Right cardiac atrium (tissue), 5 donors: ENCODE measurements around the gene IL25. TPM values are rescaled to one million over a fixed set of nuclear protein-coding genes. Genes with fewer than 3 reads are reported as not detected.

Experiments
- ATAC-seq, 2 donors: fragments of 200-7000 bp; cut with Tn5 transposase; one replicate each; pipeline versions ENCODE4 v1.8.0 to v1.9.1; 2020; ENCODE audit warnings: moderate library complexity in 2 of 2, mild to moderate bottlenecking in 1 of 2
- DNase-seq, 3 donors: peaks; one replicate each; pipeline ENCODE4 v3.0.0-alpha.2; 2020
- H3K27ac ChIP-seq: one replicate; pipeline ENCODE4 v1.5.1; 2013; ENCODE audit warnings: mild to moderate bottlenecking, low read length, control low read depth, moderate library complexity
- H3K27me3 ChIP-seq: one replicate; pipeline ENCODE4 v1.6.1; 2013; ENCODE audit not compliant: control insufficient read depth, insufficient read depth
- H3K4me1 ChIP-seq: one replicate; pipeline ENCODE4 v1.6.1; 2013; ENCODE audit warnings: low read length; ENCODE audit not compliant: control insufficient read depth, insufficient read depth
- H3K4me3 ChIP-seq: one replicate; pipeline ENCODE4 v1.5.1; 2013; ENCODE audit warnings: low read length, control low read depth
- H3K9me3 ChIP-seq: one replicate; pipeline ENCODE4 v1.6.1; 2013; ENCODE audit warnings: low read length; ENCODE audit not compliant: control insufficient read depth
- WGBS: extraction: QIAGEN DNeasy Blood & Tissue Kit; methylation state at CpG from one replicate; pipeline ENCODE4 v1.1.7; 2013; 5-methylcytosine and 5-hydroxymethylcytosine counted together
- intact Hi-C, 4 donors: fragments of 100-400 bp; cut with DNase I; formaldehyde crosslinking; loops; one replicate each; pipeline versions ENCODE4 v1.11.0 to v1.14.0; 2022 to 2023
- polyA plus RNA-seq: library from polyadenylated mRNA; stranded (reverse); fragments of 200-250 nt; gene quantifications from one replicate; pipeline ENCODE4 v1.2.3, GENCODE V29; 2013
- total RNA-seq, 4 donors: library from RNA; stranded (reverse); fragmentation: NEBNext Ultra II Directional; extraction: Animal tissue kit (Norgen Biotek cat#: 25700); gene quantifications; one replicate each; pipeline ENCODE4 v1.2.1, GENCODE V29; 2021
- donor health status: healthy with polysubstance abuse.
- donor health status: DM: no; HTN: yes; CAD: no.
- donor health status: DM: no; HTN: no; CAD: no.
- donor health status: DM: no; HTN: yes; CAD: no; lungs with severe emphysema.
- donor health status: DM: yes; HTN: yes; CAD: no.

IL25 gene
- total and polyA plus RNA-seq, 5 donors: 0.09 TPM; not detected in 4

DNA sequence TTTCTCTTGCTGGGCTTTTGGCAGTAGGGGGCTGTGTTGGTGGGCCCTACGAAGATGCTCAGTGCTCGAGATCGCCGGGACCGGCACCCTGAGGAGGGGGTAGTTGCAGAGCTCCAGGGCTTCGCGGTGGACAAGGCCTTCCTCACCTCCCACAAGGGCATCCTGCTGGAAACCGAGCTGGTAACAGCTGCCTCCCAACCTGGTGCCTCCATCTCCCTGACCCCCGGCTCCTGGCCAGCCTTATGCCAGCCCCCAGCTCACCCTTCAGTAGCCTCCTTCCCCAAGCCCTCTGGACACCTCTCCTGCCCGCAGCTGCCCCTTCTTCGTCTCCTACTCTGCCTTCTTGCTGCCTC, 4.6 kb downstream of the IL25 start:
- Histone ChIP-seq H3K27ac (no peak overlapping the region), H3K4me3 (no peak overlapping the region), H3K27me3 (no peaks in the 10 kb centered on the region), H3K4me1 (no peaks in the 10 kb centered on the region), H3K9me3 (no peaks in the 10 kb centered on the region)
- ATAC-seq: peak in 1 of 2 donors; percentile 0
- 33% methylated on average over 11 of the region's 11 CpGs for WGBS
- intact Hi-C loops: loop anchor here in 2 of 4 donors (5.0 kb wide), 2 partner anchors 50 to 110 kb away; no protein-coding TSS in a partner anchor
- peak in 1 of 3 donors; percentile 61 for DNase-seq

DNA sequence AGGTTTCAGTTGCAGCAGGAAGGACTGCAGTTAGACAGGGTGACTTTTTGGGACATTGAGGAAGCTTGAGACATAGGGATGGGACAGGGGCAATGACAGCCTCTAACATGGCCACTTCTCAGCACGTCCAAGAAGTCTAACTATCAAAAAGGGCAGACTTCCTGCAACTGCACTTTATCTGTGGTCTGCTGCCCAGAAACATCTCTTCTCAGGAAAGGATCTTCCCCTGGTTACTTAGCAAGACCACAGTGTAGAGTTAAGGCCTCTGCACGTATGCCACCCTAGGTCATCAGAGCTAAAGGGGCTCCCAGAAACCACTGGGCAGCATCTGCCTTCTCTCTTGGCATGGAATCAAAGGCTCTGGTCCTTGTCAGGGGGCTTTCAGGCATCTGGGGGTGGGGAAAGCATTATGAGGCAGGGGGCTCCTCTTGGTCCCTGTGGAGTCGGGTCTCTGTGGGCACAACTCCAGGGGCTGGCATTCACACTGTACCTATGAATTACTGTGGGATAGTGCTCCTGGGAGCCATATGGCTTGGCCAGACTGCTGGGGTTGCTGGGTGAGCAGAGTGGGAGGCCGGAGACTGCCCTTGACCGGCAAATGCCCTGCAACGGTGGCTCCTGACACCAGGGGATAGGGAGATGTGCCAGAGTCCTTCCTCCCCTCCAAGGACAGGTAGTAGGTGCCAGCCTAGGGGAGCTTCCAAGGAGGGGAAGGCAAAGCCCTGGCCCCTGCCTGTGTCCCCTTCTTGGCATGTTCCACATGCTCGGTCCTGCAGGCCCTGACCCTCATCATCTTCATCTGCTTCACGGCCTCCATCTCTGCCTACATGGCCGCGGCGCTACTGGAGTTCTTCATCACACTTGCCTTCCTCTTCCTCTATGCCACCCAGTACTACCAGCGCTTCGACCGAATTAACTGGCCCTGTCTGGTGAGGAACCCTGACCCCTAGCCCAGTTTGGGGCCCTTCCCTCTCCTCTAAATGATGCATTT, 5.3 kb downstream of the IL25 start:
- DNase-seq (peak; percentile 48 to 72 (median 70)), ATAC-seq (peak; percentile 2 to 5)
- intact Hi-C loops: loop anchor here in 2 of 4 donors (5.0 kb wide), 2 partner anchors 51 to 111 kb away; no protein-coding TSS in a partner anchor
- no peak overlapping the region for H3K4me3 ChIP-seq
- no peak overlapping the region for H3K27ac ChIP-seq
- no peaks in the 10 kb centered on the region for H3K4me1 ChIP-seq
- no peaks in the 10 kb centered on the region for H3K9me3 ChIP-seq
- no peaks in the 10 kb centered on the region for H3K27me3 ChIP-seq
- WGBS: 60% methylated on average over 14 of the region's 14 CpGs

- ATAC-seq: peak; percentile 8 to 10
These were observed 6.1 kb downstream of the IL25 start for GRCh38 chr14:23378612-23379220.

DNA sequence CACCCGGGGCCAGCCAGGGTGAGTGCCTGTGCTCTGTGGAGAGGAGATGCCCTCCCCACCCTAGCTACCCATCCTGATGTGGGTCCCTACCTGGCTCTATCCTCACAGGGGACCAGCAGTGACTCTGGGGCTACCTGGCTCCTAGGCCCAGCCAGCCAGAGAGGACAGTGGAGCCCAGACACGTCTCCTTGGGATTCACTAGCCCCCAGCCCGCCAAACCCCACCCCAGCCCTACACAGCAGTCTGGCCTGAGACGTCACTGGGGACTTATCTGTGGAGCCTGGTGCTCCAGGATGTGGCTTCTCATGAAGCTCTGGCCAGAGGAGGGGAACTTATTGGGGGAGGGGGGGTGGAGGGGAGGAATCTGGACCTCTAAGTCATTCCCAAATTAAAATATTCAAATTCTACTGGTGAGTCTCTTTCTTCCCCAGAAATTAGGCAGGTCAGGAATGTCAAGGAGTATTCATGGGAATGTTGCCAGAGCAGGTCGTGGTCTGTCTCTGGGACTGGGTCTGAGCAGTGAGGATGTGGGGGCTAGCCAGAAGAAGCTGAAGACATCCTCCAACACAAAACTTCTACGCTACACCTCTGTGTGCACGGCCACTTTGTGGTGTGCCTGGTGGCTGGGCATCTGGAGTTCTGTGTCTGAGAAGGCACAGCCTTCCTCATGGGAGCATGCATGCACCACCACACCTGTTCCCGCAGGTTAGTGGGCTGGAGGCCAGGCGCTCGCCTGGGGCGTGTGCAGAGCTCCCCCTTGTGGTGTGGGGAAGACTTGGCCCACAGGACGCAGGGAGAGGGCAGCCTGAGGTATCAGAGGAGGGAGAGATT, 7.0 kb downstream of the IL25 start:
- no peaks in the 10 kb centered on the region for H3K27me3 ChIP-seq

More at GRCh38 chr14:23378612-23379220, 6.1 kb downstream of the IL25 start:
- H3K4me1 ChIP-seq: no peaks in the 10 kb centered on the region
- no peak overlapping the region for H3K4me3 ChIP-seq
- H3K9me3 ChIP-seq: no peaks in the 10 kb centered on the region
- peak; percentile 53 to 82 (median 80) for DNase-seq
- intact Hi-C loops: loop anchor here in 2 of 4 donors (5.0 kb wide), 2 partner anchors 51 to 111 kb away; no protein-coding TSS in a partner anchor
- no peaks in the 10 kb centered on the region for H3K27me3 ChIP-seq
- whole genome bisulfite sequencing: 65% methylated on average over 11 of the region's 11 CpGs
- no peak overlapping the region for H3K27ac ChIP-seq

GRCh38 chr14:23380197-23380914, 7.7 kb downstream of the IL25 start:
- Histone ChIP-seq H3K27me3 (no peaks in the 10 kb centered on the region), H3K27ac (peak overlapping the region; percentile 6), H3K4me3 (no peak overlapping the region), H3K4me1 (no peaks in the 10 kb centered on the region), H3K9me3 (no peaks in the 10 kb centered on the region)
- WGBS: 29% methylated on average over 16 of the region's 16 CpGs
- intact Hi-C loops: loop anchor here in 1 of 4 donors (5.0 kb wide), 1 partner anchor 53 kb away; no protein-coding TSS in a partner anchor
- ATAC-seq (peak; percentile 2 to 6), DNase-seq (peak; percentile 42 to 80 (median 74))

More for the DNA sequence above, 7.0 kb downstream of the IL25 start:
- 35% methylated on average over 12 of the region's 12 CpGs for WGBS
- Histone ChIP-seq H3K27ac (no peak overlapping the region), H3K9me3 (no peaks in the 10 kb centered on the region), H3K4me3 (no peak overlapping the region), H3K4me1 (no peaks in the 10 kb centered on the region)
- DNase-seq (peak; percentile 67 to 90 (median 89)), ATAC-seq (peak; percentile 24 to 32)
- intact Hi-C loops: loop anchor here in 3 of 4 donors (5.0 kb wide), 2 partner anchors 52 to 112 kb away; no protein-coding TSS in a partner anchor

GRCh38 chr14:23380976-23381375, 8.4 kb downstream of the IL25 start:
- ATAC-seq (no peak), DNase-seq (peak in 1 of 3 donors; percentile 40)
- H3K4me3 ChIP-seq: no peak overlapping the region
- intact Hi-C loops: loop anchor here in 1 of 4 donors (5.0 kb wide), 1 partner anchor 54 kb away; no protein-coding TSS in a partner anchor
- no peaks in the 10 kb centered on the region for H3K27me3 ChIP-seq
- WGBS: 70% methylated on average over 4 of the region's 4 CpGs
- H3K4me1 ChIP-seq: no peaks in the 10 kb centered on the region
- no peaks in the 10 kb centered on the region for H3K9me3 ChIP-seq
- H3K27ac ChIP-seq: peak overlapping the region; percentile 15

GRCh38 chr14:23381871-23382270, 9.3 kb downstream of the IL25 start:
- ATAC-seq (no peak), DNase-seq (peak in 2 of 3 donors; percentile 25 to 47)
- Histone ChIP-seq H3K4me1 (no peaks in the 10 kb centered on the region), H3K9me3 (no peaks in the 10 kb centered on the region), H3K4me3 (no peak overlapping the region), H3K27me3 (no peaks in the 10 kb centered on the region), H3K27ac (peak overlapping the region; percentile 2)
- WGBS: 37% methylated on average over 3 of the region's 3 CpGs
- intact Hi-C loops: loop anchor here in 1 of 4 donors (5.0 kb wide), 1 partner anchor 55 kb away; no protein-coding TSS in a partner anchor

DNA sequence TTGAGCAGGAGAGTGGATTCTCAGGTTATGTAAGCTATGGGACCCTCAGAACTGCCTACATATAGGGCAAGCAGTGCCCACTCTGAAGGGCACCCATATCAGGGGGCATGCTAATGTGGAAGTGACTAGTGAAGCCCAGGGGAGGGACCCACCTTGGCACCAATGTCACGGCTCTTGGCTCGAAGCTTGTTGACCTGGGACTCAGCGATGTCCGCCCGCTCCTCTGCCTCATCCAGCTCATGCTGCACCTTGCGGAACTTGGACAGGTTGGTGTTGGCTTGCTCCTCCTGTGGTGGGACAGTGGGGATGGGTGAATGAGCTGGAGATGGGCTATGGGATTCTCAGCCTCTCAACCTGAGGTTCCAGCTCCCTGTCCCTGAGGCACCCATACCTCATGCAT, 9.7 kb downstream of the IL25 start:
- Histone ChIP-seq H3K27me3 (no peaks in the 10 kb centered on the region), H3K4me3 (no peak overlapping the region), H3K27ac (peak overlapping the region; percentile 2), H3K9me3 (no peaks in the 10 kb centered on the region), H3K4me1 (no peaks in the 10 kb centered on the region)
- DNase-seq (peak in 2 of 3 donors; percentile 57 to 65), ATAC-seq (no peak)
- intact Hi-C loops: loop anchor here in 1 of 4 donors (5.0 kb wide), 1 partner anchor 55 kb away; no protein-coding TSS in a partner anchor
- WGBS: 86% methylated on average over 6 of the region's 6 CpGs

- WGBS: 65% methylated on average over 10 of the region's 10 CpGs
- Histone ChIP-seq H3K27me3 (no peaks in the 10 kb centered on the region), H3K27ac (peak overlapping the region; percentile 41), H3K4me3 (no peak overlapping the region), H3K4me1 (no peaks in the 10 kb centered on the region), H3K9me3 (no peaks in the 10 kb centered on the region)
- DNase-seq (peak in 2 of 3 donors; percentile 32 to 33), ATAC-seq (no peak)
- intact Hi-C loops: loop anchor here in 1 of 4 donors (5.0 kb wide), 1 partner anchor 56 kb away; no protein-coding TSS in a partner anchor
These were observed 10.3 kb downstream of the IL25 start for GRCh38 chr14:23382731-23383440.
